Esophagus muscularis mucosa (tissue), 4 donors: ENCODE data around the gene ADAM22. TPM values are rescaled to one million over a fixed set of nuclear protein-coding genes. Genes with fewer than 3 reads are reported as not detected.

Experiments used
- DNase-seq: peaks from one replicate; pipeline ENCODE4 v3.0.0-alpha.2; 2017; ENCODE audit errors: extremely low spot score
- H3K27ac ChIP-seq, 4 donors: fragments of 200-600 bp; sonication (generic); replicated peaks in 1 of 4; 1 replicate in 3 of 4; 2 replicates in 1 of 4; pipeline ENCODE4 v1.5.1; 2016 to 2019; ENCODE audit warnings: mild to moderate bottlenecking in 1 of 4
- H3K27me3 ChIP-seq, 4 donors: fragments of 200-600 bp; sonication (generic); one replicate each; pipeline versions ENCODE4 v1.5.1 to v1.6.0; 2016 to 2019
- H3K36me3 ChIP-seq, 4 donors: fragments of 200-600 bp; sonication (generic); one replicate each; pipeline ENCODE4 v1.5.1; 2016 to 2019
- H3K4me1 ChIP-seq, 4 donors: fragments of 200-600 bp; sonication (generic); one replicate each; pipeline ENCODE4 v1.5.1; 2016 to 2019
- H3K4me3 ChIP-seq, 4 donors: fragments of 200-600 bp; sonication (generic); 1 replicate in 2 of 4; 2 replicates in 2 of 4; pipeline ENCODE4 v1.5.1; 2016 to 2019; ENCODE audit warnings: mild to moderate bottlenecking in 4 of 4, moderate library complexity in 1 of 4
- H3K9me3 ChIP-seq, 4 donors: fragments of 200-600 bp; sonication (generic); 1 replicate in 3 of 4; 2 replicates in 1 of 4; pipeline ENCODE4 v1.5.1; 2016 to 2019
- CTCF ChIP-seq, 3 experiments: fragments of 200-600 bp in 2 of 3; fragments of 450-650 bp in 1 of 3; sonication (generic) in 2 of 3; IDR thresholded peaks; one replicate each; pipeline ENCODE4 v1.5.1; 2017 to 2019; ENCODE audit warnings: antibody characterized with exemption in 3 of 3, mild to moderate bottlenecking in 2 of 3, moderate library complexity in 1 of 3
- EP300 ChIP-seq: sonication (generic); formaldehyde crosslinking; IDR thresholded peaks from one replicate; pipeline ENCODE4 v1.6.1; 2017; ENCODE audit warnings: antibody characterized with exemption
- POLR2A ChIP-seq: fragments of 450-650 bp; IDR thresholded peaks from one replicate; pipeline ENCODE4 v1.6.1; 2017; ENCODE audit warnings: antibody characterized with exemption, moderate library complexity, mild to moderate bottlenecking, low read depth
- POLR2AphosphoS5 ChIP-seq, 2 donors: sonication (generic); formaldehyde crosslinking; IDR thresholded peaks; one replicate each; pipeline ENCODE4 v1.6.1; 2017; ENCODE audit warnings: antibody characterized with exemption in 2 of 2
- WGBS: methylation state at CpG from one replicate; pipeline ENCODE4 v1.1.5; 2018; 5-methylcytosine and 5-hydroxymethylcytosine counted together
- intact Hi-C: fragments of 100-400 bp; cut with DNase I; formaldehyde crosslinking; loops from one replicate; pipeline ENCODE4 v1.15.1; 2023
- total RNA-seq, 4 donors: library from RNA; depleted of rRNA; stranded (reverse); fragments of >200 nt; gene quantifications; one replicate each; pipeline versions ENCODE4 v1.1.0 to v1.2.1, GENCODE V29; 2016

The ADAM22 gene
- total RNA-seq, 4 donors from 2014 or later: 1.0 to 3.3 (median 1.9) TPM

DNA sequence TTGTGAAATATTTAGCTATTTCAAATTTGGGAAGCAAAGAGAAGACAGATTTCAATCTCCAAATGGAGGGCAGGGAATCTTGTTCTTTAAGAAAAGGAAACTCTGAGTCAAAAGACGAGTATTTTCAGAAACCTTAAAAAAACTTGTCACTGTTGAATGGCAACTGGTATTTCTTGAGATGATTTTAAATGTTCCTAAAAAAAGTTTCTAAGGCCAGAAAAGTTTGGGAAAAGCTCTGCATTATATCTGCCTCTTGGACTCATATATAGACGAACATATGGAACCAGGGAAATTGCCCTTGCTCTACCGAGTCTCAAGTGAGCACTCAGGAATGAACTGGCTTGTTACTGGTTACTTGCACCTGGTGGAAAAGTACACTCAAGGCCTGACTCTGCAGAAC is 69.5 kb downstream of the ADAM22 start:
- H3K27ac ChIP-seq: no peak overlapping the region
- H3K4me1 ChIP-seq: no peaks in the 10 kb centered on the region
- intact Hi-C loops: no loop called here

DNA sequence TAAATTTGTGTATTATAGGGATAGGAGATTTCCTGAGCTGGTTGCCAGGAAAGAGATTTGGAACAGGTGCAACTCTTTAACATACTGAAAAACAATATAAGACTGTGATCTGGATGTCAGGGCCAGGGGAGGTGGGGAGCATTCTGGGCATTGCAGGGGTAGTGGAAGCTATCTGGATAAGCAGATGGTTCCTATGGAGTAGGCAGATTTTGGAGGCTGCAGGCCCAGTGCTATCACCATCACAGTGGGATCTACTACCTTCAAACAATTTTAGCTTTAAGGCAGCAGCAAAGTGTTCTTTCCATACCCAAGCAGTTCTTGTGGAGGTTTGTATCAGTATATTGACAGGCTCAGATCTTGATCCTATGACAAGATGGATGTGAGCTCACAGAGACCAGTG is 71.1 kb downstream of the ADAM22 start:
- no peak overlapping the region for H3K4me3 ChIP-seq
- intact Hi-C loops: no loop called here
- H3K27me3 ChIP-seq: no peaks in the 10 kb centered on the region
- no peaks in the 10 kb centered on the region for H3K9me3 ChIP-seq
- no peak overlapping the region for H3K27ac ChIP-seq
- TF ChIP-seq CTCF (IDR thresholded peaks at IDR 0.05) (no peak), POLR2AphosphoS5 (IDR thresholded peaks at IDR 0.05) (no peak), POLR2A (no peak), EP300 (no peak)
- H3K36me3 ChIP-seq: no peaks in the 10 kb centered on the region
- no peak for DNase-seq
- H3K4me1 ChIP-seq: no peaks in the 10 kb centered on the region

More for the DNA sequence above, 69.5 kb downstream of the ADAM22 start:
- DNase-seq: no peak
- Histone ChIP-seq H3K9me3 (no peaks in the 10 kb centered on the region), H3K27me3 (no peaks in the 10 kb centered on the region), H3K4me3 (no peak overlapping the region), H3K36me3 (no peaks in the 10 kb centered on the region)
- WGBS: 90% methylated on average over 3 of the region's 3 CpGs
- no peak for TF ChIP-seq CTCF (IDR thresholded peaks at IDR 0.05)
- no peak for TF ChIP-seq POLR2A
- no peak for TF ChIP-seq POLR2AphosphoS5 (IDR thresholded peaks at IDR 0.05)
- no peak for TF ChIP-seq EP300

- WGBS: 82% methylated on average over 3 of the region's 3 CpGs
- Histone ChIP-seq H3K4me1 (no peaks in the 10 kb centered on the region), H3K27me3 (no peaks in the 10 kb centered on the region), H3K27ac (no peak overlapping the region), H3K4me3 (no peak overlapping the region), H3K9me3 (no peaks in the 10 kb centered on the region), H3K36me3 (no peaks in the 10 kb centered on the region)
- DNase-seq: no peak
- TF ChIP-seq POLR2AphosphoS5 (IDR thresholded peaks at IDR 0.05): no peak
- no peak for TF ChIP-seq CTCF (IDR thresholded peaks at IDR 0.05)
- no peak for TF ChIP-seq POLR2A
- TF ChIP-seq EP300: no peak
- intact Hi-C loops: no loop called here
Observed at GRCh38 chr7:88009651-88010050, 75.6 kb downstream of the ADAM22 start.

DNA sequence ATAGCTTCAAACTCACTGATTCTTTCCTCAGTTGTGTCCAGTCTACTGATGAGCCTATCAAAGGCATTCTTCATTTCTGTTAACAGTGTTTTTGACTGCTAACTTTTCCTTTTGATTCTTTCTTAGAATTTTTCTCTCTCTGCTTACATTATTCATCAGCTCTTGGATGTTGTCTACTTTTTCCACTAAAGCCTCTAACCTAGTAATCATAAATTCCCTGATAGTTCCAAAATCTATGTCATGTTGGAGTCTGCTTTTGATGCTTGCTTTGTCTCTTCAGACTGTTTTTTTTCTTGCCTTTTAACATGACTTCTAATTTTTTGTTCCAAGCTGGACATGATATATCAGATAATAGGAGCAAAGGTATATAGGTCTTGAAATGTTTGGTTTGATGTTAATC is 78.0 kb downstream of the ADAM22 start:
- Histone ChIP-seq H3K9me3 (no peaks in the 10 kb centered on the region), H3K4me1 (no peaks in the 10 kb centered on the region), H3K27me3 (no peaks in the 10 kb centered on the region), H3K4me3 (no peak overlapping the region), H3K27ac (no peak overlapping the region), H3K36me3 (no peaks in the 10 kb centered on the region)
- TF ChIP-seq POLR2AphosphoS5 (IDR thresholded peaks at IDR 0.05): no peak
- no peak for TF ChIP-seq POLR2A
- no peak for TF ChIP-seq EP300
- no peak for DNase-seq
- intact Hi-C loops: no loop called here

- no peak overlapping the region for H3K4me3 ChIP-seq
- no peak overlapping the region for H3K27ac ChIP-seq
- no peaks in the 10 kb centered on the region for H3K4me1 ChIP-seq
- H3K9me3 ChIP-seq: no peaks in the 10 kb centered on the region
- WGBS: 93% methylated on average over 3 of the region's 3 CpGs
- no peaks in the 10 kb centered on the region for H3K36me3 ChIP-seq
- TF ChIP-seq POLR2A (no peak), EP300 (no peak), CTCF (IDR thresholded peaks at IDR 0.05) (no peak), POLR2AphosphoS5 (IDR thresholded peaks at IDR 0.05) (no peak)
- DNase-seq: no peak
- no peaks in the 10 kb centered on the region for H3K27me3 ChIP-seq
- intact Hi-C loops: no loop called here
Observed at GRCh38 chr7:88013981-88014380, 79.9 kb downstream of the ADAM22 start.
